Neural cell (in vitro differentiated cells): ENCODE results near the gene DDX51. TPM values are rescaled to one million over a fixed set of nuclear protein-coding genes. Genes with fewer than 3 reads are reported as not detected.

Source experiments
- H2AFZ ChIP-seq: fragments of 200-600, 300-800 bp; sonication (generic), shearing (Covaris generic); 2 replicates; pipeline ENCODE4 v1.6.0; 2014; ENCODE audit warnings: low read depth, mild to moderate bottlenecking, antibody characterized with exemption, low read length, moderate library complexity
- H3F3A ChIP-seq: fragments of 200-600 bp; shearing (Covaris generic); 2 replicates; pipeline ENCODE4 v1.6.1; 2016; ENCODE audit warnings: mild to moderate bottlenecking, moderate library complexity, mixed read lengths, antibody characterized with exemption, low read length; ENCODE audit not compliant: insufficient read depth, poor library complexity, severe bottlenecking
- H3K27ac ChIP-seq: fragments of 200-600, 300-800 bp; sonication (generic), shearing (Covaris generic); 2 replicates; pipeline ENCODE4 v1.5.1; 2014; ENCODE audit warnings: mild to moderate bottlenecking, low read length, moderate library complexity
- H3K27me3 ChIP-seq: fragments of 300-800, 200-600 bp; sonication (generic), shearing (Covaris generic); 2 replicates; pipeline ENCODE4 v1.6.0; 2014; ENCODE audit warnings: mild to moderate bottlenecking, low read depth, low read length, moderate library complexity; ENCODE audit not compliant: insufficient read depth
- H3K36me3 ChIP-seq: fragments of 300-800, 200-600 bp; sonication (generic), shearing (Covaris generic); 2 replicates; pipeline ENCODE4 v1.5.1; 2014; ENCODE audit warnings: mild to moderate bottlenecking, antibody characterized with exemption, low read length, moderate library complexity; ENCODE audit not compliant: insufficient read depth
- H3K4me2 ChIP-seq: fragments of 300-800, 200-600 bp; sonication (generic), shearing (Covaris generic); 2 replicates; pipeline ENCODE4 v1.6.0; 2014; ENCODE audit warnings: mild to moderate bottlenecking, low read length
- H3K4me3 ChIP-seq: fragments of 300-800, 200-600 bp; sonication (generic), shearing (Covaris generic); 2 replicates; pipeline ENCODE4 v1.5.1; 2014; ENCODE audit warnings: mild to moderate bottlenecking, low read length, moderate library complexity
- H3K79me2 ChIP-seq: fragments of 200-600 bp; shearing (Covaris generic); replicated peaks from 2 replicates; pipeline ENCODE4 v1.6.0; 2014; ENCODE audit warnings: mild to moderate bottlenecking, low read length, moderate library complexity; ENCODE audit not compliant: insufficient read depth
- H3K9ac ChIP-seq: fragments of 300-800, 200-600 bp; sonication (generic), shearing (Covaris generic); 2 replicates; pipeline ENCODE4 v1.6.1; 2016; ENCODE audit warnings: mild to moderate bottlenecking, low read length, mixed read lengths
- H3K9me2 ChIP-seq: fragments of 200-600 bp; shearing (Covaris generic); 2 replicates; pipeline ENCODE4 v1.6.1; 2016; ENCODE audit warnings: mild to moderate bottlenecking, low read length, mixed read lengths; ENCODE audit not compliant: insufficient read depth
- H3K9me3 ChIP-seq: fragments of 200-600, 300-800 bp; sonication (generic), shearing (Covaris generic); 2 replicates; pipeline ENCODE4 v1.6.1; 2016; ENCODE audit warnings: mild to moderate bottlenecking, mixed run types, low read length, moderate library complexity, mixed read lengths
- H4K20me1 ChIP-seq: fragments of 200-600 bp; shearing (Covaris generic); 2 replicates; pipeline ENCODE4 v1.6.1; 2016; ENCODE audit warnings: mild to moderate bottlenecking, mixed run types; ENCODE audit not compliant: insufficient read depth
- EP300 ChIP-seq: fragments of 450-650 bp; conservative IDR thresholded peaks from 2 replicates; pipeline ENCODE4 v1.6.1; 2014; ENCODE audit warnings: antibody characterized with exemption, mild to moderate bottlenecking, moderate library complexity; ENCODE audit not compliant: poor library complexity, severe bottlenecking
- EZH2 ChIP-seq: fragments of 200-600, 300-800 bp; shearing (Covaris generic), sonication (generic); IDR thresholded peaks from 2 replicates; pipeline ENCODE4 v1.6.1; 2014; ENCODE audit warnings: antibody characterized with exemption, low read length, borderline replicate concordance, mild to moderate bottlenecking; ENCODE audit not compliant: insufficient read depth, poor library complexity, severe bottlenecking
- MXI1 ChIP-seq: fragments of 450-650 bp; conservative IDR thresholded peaks from 2 replicates; pipeline ENCODE4 v1.6.1; 2014; ENCODE audit warnings: antibody characterized with exemption, mild to moderate bottlenecking; ENCODE audit not compliant: poor library complexity, severe bottlenecking
- POLR2AphosphoS5 ChIP-seq: IDR thresholded peaks from 2 replicates; pipeline ENCODE4 v1.6.1; 2012
- RAD21 ChIP-seq: fragments of 450-650 bp; conservative IDR thresholded peaks from 2 replicates; pipeline ENCODE4 v1.6.1; 2014; ENCODE audit warnings: antibody characterized with exemption, mild to moderate bottlenecking, moderate library complexity
- REST ChIP-seq: IDR thresholded peaks from 2 replicates; pipeline ENCODE4 v1.6.1; 2012; ENCODE audit warnings: borderline replicate concordance
- SMC3 ChIP-seq: fragments of 450-650 bp; conservative IDR thresholded peaks from 2 replicates; pipeline ENCODE4 v1.6.1; 2014; ENCODE audit warnings: antibody characterized with exemption, mild to moderate bottlenecking, moderate library complexity; ENCODE audit not compliant: poor library complexity
- TAF1 ChIP-seq: IDR thresholded peaks from 2 replicates; pipeline ENCODE4 v1.6.1; 2012; ENCODE audit warnings: low read depth
- polyA plus RNA-seq: library from polyadenylated mRNA; depleted of rRNA; stranded (reverse); fragments of >200 nt; gene quantifications from 2 replicates; pipeline ENCODE4 v1.2.3, GENCODE V29; 2014
- TF ChIP-seq, protein P1 (sequence below): fragments of 450-650 bp; IDR thresholded peaks from 2 replicates; pipeline ENCODE4 v1.5.1; 2014; ENCODE audit warnings: antibody characterized with exemption, mild to moderate bottlenecking, moderate library complexity; ENCODE audit not compliant: poor library complexity, severe bottlenecking

The DDX51 gene
- polyA plus RNA-seq, 1 donor from 2014 or later = 17.6 TPM

- no peak overlapping the region for H2AFZ ChIP-seq
- H3K4me2 ChIP-seq = no peak overlapping the region
- no peak overlapping the region for H3K9ac ChIP-seq
These were observed 18.5 kb upstream of the DDX51 start for GRCh38 chr12:132162508-132163031.

GRCh38 chr12:132161796-132162507 lies 17.8 kb upstream of the DDX51 start:
- Histone ChIP-seq H3K36me3 (no peaks in the 10 kb centered on the region), H2AFZ (no peak overlapping the region), H3K4me3 (no peak overlapping the region), H3F3A (no peaks in the 10 kb centered on the region), H3K9me3 (no peaks in the 10 kb centered on the region), H3K9ac (no peak overlapping the region), H4K20me1 (no peaks in the 10 kb centered on the region), H3K27me3 (no peaks in the 10 kb centered on the region), H3K27ac (no peak overlapping the region), H3K79me2 (no peaks in the 10 kb centered on the region), H3K4me2 (no peak overlapping the region), H3K9me2 (no peaks in the 10 kb centered on the region)
- TF ChIP-seq MXI1 = no peak
- no peak for TF ChIP-seq TAF1
- TF ChIP-seq RAD21 = no peak
- TF ChIP-seq, protein P1, sequence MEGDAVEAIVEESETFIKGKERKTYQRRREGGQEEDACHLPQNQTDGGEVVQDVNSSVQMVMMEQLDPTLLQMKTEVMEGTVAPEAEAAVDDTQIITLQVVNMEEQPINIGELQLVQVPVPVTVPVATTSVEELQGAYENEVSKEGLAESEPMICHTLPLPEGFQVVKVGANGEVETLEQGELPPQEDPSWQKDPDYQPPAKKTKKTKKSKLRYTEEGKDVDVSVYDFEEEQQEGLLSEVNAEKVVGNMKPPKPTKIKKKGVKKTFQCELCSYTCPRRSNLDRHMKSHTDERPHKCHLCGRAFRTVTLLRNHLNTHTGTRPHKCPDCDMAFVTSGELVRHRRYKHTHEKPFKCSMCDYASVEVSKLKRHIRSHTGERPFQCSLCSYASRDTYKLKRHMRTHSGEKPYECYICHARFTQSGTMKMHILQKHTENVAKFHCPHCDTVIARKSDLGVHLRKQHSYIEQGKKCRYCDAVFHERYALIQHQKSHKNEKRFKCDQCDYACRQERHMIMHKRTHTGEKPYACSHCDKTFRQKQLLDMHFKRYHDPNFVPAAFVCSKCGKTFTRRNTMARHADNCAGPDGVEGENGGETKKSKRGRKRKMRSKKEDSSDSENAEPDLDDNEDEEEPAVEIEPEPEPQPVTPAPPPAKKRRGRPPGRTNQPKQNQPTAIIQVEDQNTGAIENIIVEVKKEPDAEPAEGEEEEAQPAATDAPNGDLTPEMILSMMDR = no peak
- TF ChIP-seq SMC3 = no peak
- no peak for TF ChIP-seq REST
- no peak for TF ChIP-seq EP300

More at GRCh38 chr12:132162508-132163031, 18.5 kb upstream of the DDX51 start:
- Histone ChIP-seq H3F3A (no peaks in the 10 kb centered on the region), H3K9me3 (no peaks in the 10 kb centered on the region), H3K4me3 (no peak overlapping the region), H3K27ac (no peak overlapping the region), H3K27me3 (no peaks in the 10 kb centered on the region), H4K20me1 (no peaks in the 10 kb centered on the region), H3K9me2 (no peaks in the 10 kb centered on the region), H3K36me3 (no peaks in the 10 kb centered on the region), H3K79me2 (no peaks in the 10 kb centered on the region)
- TF ChIP-seq, protein P1 = no peak
- TF ChIP-seq RAD21 (no peak), EP300 (no peak), MXI1 (no peak), POLR2AphosphoS5 (no peak), REST (no peak), TAF1 (no peak), EZH2 (no peak)
